HCT116 (cell line): Measurements from ENCODE around the gene GALNS. TPM values are rescaled to one million over a fixed set of nuclear protein-coding genes. Genes with fewer than 3 reads are reported as not detected.

ENCODE experiments used
- ATAC-seq: fragments of 200-7000 bp; cut with Tn5 transposase; 2 replicates; pipeline ENCODE4 v1.9.1; 2020; ENCODE audit warnings: mild to moderate bottlenecking, moderate library complexity
- BruUV-seq: library from RNA; stranded (reverse); fragments of 400-500 nt; replicated peaks from 2 replicates; lab custom pipeline; 2021; lab: Mats Ljungman, UMichigan
- CTCF ChIA-PET: fragments of 300-600 bp; sonication (Branson Sonifier 250); formaldehyde crosslinking; loops from one replicate; lab custom pipeline; 2021; ENCODE audit warnings: antibody characterized with exemption; lab: Charles Lee
- POLR2A ChIA-PET: fragments of 300-600, 350-600 bp; sonication (Branson Sonifier 250); formaldehyde crosslinking; loops from one replicate; lab custom pipeline; 2021; ENCODE audit warnings: antibody characterized with exemption; lab: Charles Lee
- RAD21 ChIA-PET, 2 experiments: fragments of 300-600 bp; sonication (Branson Sonifier 250); formaldehyde crosslinking; loops; one replicate each; lab custom pipeline; 2023; ENCODE audit warnings: low total read pairs in 2 of 2; ENCODE audit not compliant: uncharacterized antibody in 2 of 2, unreplicated experiment in 2 of 2, low non-redundant PET in 1 of 2; lab: Charles Lee
- DNase-seq: peaks from one replicate; pipeline ENCODE4 v3.0.0-alpha.2; 2010; ENCODE audit warnings: low read depth, low spot score
- H2AFZ ChIP-seq: fragments of 200-600 bp; shearing (Covaris generic), sonication (generic); 2 replicates; pipeline ENCODE4 v1.6.1; 2017; ENCODE audit warnings: low read depth, mixed run types, mixed read lengths, antibody characterized with exemption, low read length; ENCODE audit not compliant: poor library complexity, severe bottlenecking
- H3K27ac ChIP-seq: 2 replicates; pipeline ENCODE4 v1.5.1; 2012; ENCODE audit warnings: low read depth, low read length
- H3K27me3 ChIP-seq: fragments of 200-600 bp; sonication (generic); 2 replicates; pipeline ENCODE4 v1.6.1; 2016; ENCODE audit warnings: mixed run types, low read length, mixed read lengths; ENCODE audit not compliant: insufficient read depth
- H3K36me3 ChIP-seq, 2 experiments: fragments of 200-500 bp in 1 of 2; fragments of 200-600 bp in 1 of 2; sonication (Bioruptor generic) in 1 of 2; sonication (generic) in 1 of 2; 2 replicates each; pipeline versions ENCODE4 v1.5.1 to v1.6.1; 2014 to 2016; ENCODE audit warnings: low read length in 2 of 2, inconsistent platforms in 1 of 2, mixed read lengths in 1 of 2, mixed run types in 1 of 2; ENCODE audit not compliant: insufficient read depth in 2 of 2, control insufficient read depth in 1 of 2
- H3K4me1 ChIP-seq, 2 experiments: fragments of 200-600 bp in 1 of 2; sonication (generic) in 1 of 2; 2 replicates each; pipeline versions ENCODE4 v1.5.1 to v1.6.1; 2012 to 2017; ENCODE audit warnings: low read length in 2 of 2, inconsistent platforms in 1 of 2, mild to moderate bottlenecking in 1 of 2, mixed read lengths in 1 of 2, mixed run types in 1 of 2, moderate library complexity in 1 of 2; ENCODE audit not compliant: insufficient read depth in 2 of 2, control insufficient read depth in 1 of 2
- H3K4me2 ChIP-seq: fragments of 200-600 bp; sonication (generic); 2 replicates; pipeline ENCODE4 v1.6.1; 2017; ENCODE audit warnings: mixed run types, low read length, mixed read lengths
- H3K4me3 ChIP-seq, 2 experiments: fragments of 200-600 bp in 1 of 2; sonication (generic) in 1 of 2; replicated peaks in 1 of 2; 2 replicates each; pipeline ENCODE4 v1.5.1; 2011 to 2016; ENCODE audit warnings: low read length in 2 of 2, control low read depth in 1 of 2, low read depth in 1 of 2, mild to moderate bottlenecking in 1 of 2, mixed read lengths in 1 of 2, mixed run types in 1 of 2
- H3K79me2 ChIP-seq: fragments of 200-600 bp; sonication (generic); 2 replicates; pipeline ENCODE4 v1.6.1; 2017; ENCODE audit warnings: mild to moderate bottlenecking, mixed run types, low read length, moderate library complexity, mixed read lengths; ENCODE audit not compliant: insufficient read depth
- H3K9ac ChIP-seq: fragments of 200-600 bp; sonication (generic); 2 replicates; pipeline ENCODE4 v1.6.1; 2016; ENCODE audit warnings: low read length, mixed read lengths
- H3K9me2 ChIP-seq: fragments of 200-600 bp; sonication (generic), shearing (Covaris generic); 2 replicates; pipeline ENCODE4 v1.6.1; 2017; ENCODE audit warnings: mixed run types, mild to moderate bottlenecking, moderate library complexity; ENCODE audit not compliant: insufficient read depth
- H3K9me3 ChIP-seq, 2 experiments: fragments of 200-500 bp in 1 of 2; fragments of 200-600 bp in 1 of 2; sonication (Bioruptor generic) in 1 of 2; sonication (generic) in 1 of 2; 2 replicates each; pipeline ENCODE4 v1.6.1; 2014 to 2017; ENCODE audit warnings: low read length in 2 of 2, mixed read lengths in 2 of 2, inconsistent platforms in 1 of 2, low read depth in 1 of 2, mild to moderate bottlenecking in 1 of 2, mixed run types in 1 of 2, moderate library complexity in 1 of 2; ENCODE audit not compliant: control insufficient read depth in 1 of 2, insufficient read depth in 1 of 2
- H4K20me1 ChIP-seq: fragments of 200-600 bp; sonication (generic), shearing (Covaris generic); 2 replicates; pipeline ENCODE4 v1.6.1; 2017; ENCODE audit warnings: mixed run types, mild to moderate bottlenecking, moderate library complexity; ENCODE audit not compliant: insufficient read depth
- CTCF ChIP-seq, 3 experiments: fragments of 200-600 bp in 1 of 3; sonication (generic) in 1 of 3; IDR thresholded peaks in 2 of 3; conservative IDR thresholded peaks in 1 of 3; 2 replicates each; pipeline ENCODE4 v1.5.1; 2012 to 2017; ENCODE audit warnings: low read depth in 2 of 3, low read length in 2 of 3, antibody characterized with exemption in 1 of 3, borderline replicate concordance in 1 of 3, control low read depth in 1 of 3, mild to moderate bottlenecking in 1 of 3, mixed read lengths in 1 of 3, mixed run types in 1 of 3, moderate library complexity in 1 of 3; ENCODE audit not compliant: insufficient read depth in 1 of 3
- ZBTB33 ChIP-seq: IDR thresholded peaks from 2 replicates; pipeline ENCODE4 v1.6.1; 2011; ENCODE audit warnings: mild to moderate bottlenecking, low read length, moderate library complexity; ENCODE audit not compliant: insufficient replicate concordance; ENCODE audit errors: extremely low read depth
- intact Hi-C: fragments of 100-400 bp; cut with micrococcal nuclease; formaldehyde crosslinking; loops from 2 replicates; pipeline ENCODE4 v1.10.0; 2022
- total RNA-seq: library from RNA; stranded (reverse); gene quantifications from one replicate; pipeline ENCODE4 v1.2.1, GENCODE V29; 2021; ENCODE audit not compliant: unreplicated experiment

The GALNS gene
- total RNA-seq, 1 experiment from 2014 or later = 44.6 TPM

- intact Hi-C loops = no loop called here
- no peak for DNase-seq
- Histone ChIP-seq H3K4me3 (no peak overlapping the region), H3K9me3 (no peaks in the 10 kb centered on the region), H3K27me3 (no peaks in the 10 kb centered on the region), H3K36me3 (no peaks in the 10 kb centered on the region), H3K9ac (no peak overlapping the region), H3K4me2 (no peak overlapping the region), H3K9me2 (no peaks in the 10 kb centered on the region), H3K4me1 (no peaks in the 10 kb centered on the region), H4K20me1 (no peaks in the 10 kb centered on the region), H3K79me2 (no peaks in the 10 kb centered on the region), H2AFZ (no peak overlapping the region), H3K27ac (no peak overlapping the region)
- RAD21 ChIA-PET = no interaction called here
- CTCF ChIA-PET = interaction anchor here (1.9 kb wide), 1 partner anchor 13 kb away, joined by 4 read pairs; no protein-coding TSS in a partner anchor
- ATAC-seq = peak; percentile 76
- no TSS peak for BruUV-seq
- TF ChIP-seq ZBTB33 = no peak
- TF ChIP-seq CTCF (IDR thresholded peaks at IDR 0.05 in 2 of 3, conservative IDR thresholded peaks at IDR 0.05 in 1 of 3; ENCODE audit: borderline replicate concordance in 1 of 3, insufficient read depth in 1 of 3, low read depth in 2 of 3, low read length in 2 of 3) = peak in 2 of 3 experiments; percentile 33 to 43; a peak in 4 of 6 replicates
- POLR2A ChIA-PET = no interaction called here
These were observed 12.2 kb downstream of the GALNS start for GRCh38 chr16:88844419-88845036.
